Measurements from ENCODE around the gene LRMDA. TPM values are rescaled to one million over a fixed set of nuclear protein-coding genes. Genes with fewer than 3 reads are reported as not detected.

The LRMDA gene
- total and polyA plus RNA-seq, 2 of the 8 experiments (the other 6 are each of a cell fraction or from before 2014, with no cell fraction given), result 0.86 to 2.8 TPM

GRCh38 chr10:75620356-75620755 lies 188.9 kb downstream of the LRMDA start:
- no peak overlapping the region for H2AK5ac ChIP-seq (ENCODE audit: low read depth, low read length)
- no peak overlapping the region for H2BK15ac ChIP-seq (ENCODE audit: low read length)
- no peaks in the 10 kb centered on the region for H4K20me1 ChIP-seq (replicated peaks in 1 of 2; ENCODE audit: control insufficient read depth in 1 of 2, insufficient read depth in 2 of 2, low read length in 2 of 2)
- no peak overlapping the region for H3K9ac ChIP-seq (replicated peaks in 1 of 4; ENCODE audit: extremely low read depth in 1 of 4, low read depth in 3 of 4, low read length in 3 of 4)
- H3K4ac ChIP-seq (replicated peaks; ENCODE audit: insufficient read length, low read depth, low read length), result no peak overlapping the region
- no peak overlapping the region for H3K18ac ChIP-seq (ENCODE audit: extremely low read depth, low read length)
- H2AFZ ChIP-seq (ENCODE audit: low read length), result no peak overlapping the region
- H2BK5ac ChIP-seq (ENCODE audit: low read depth, low read length), result no peak overlapping the region
- H3K4me3 ChIP-seq (ENCODE audit: extremely low read depth in 1 of 4, insufficient read depth in 2 of 4, low read depth in 3 of 4, low read length in 4 of 4), result no peak overlapping the region
- no peak overlapping the region for H4K91ac ChIP-seq (replicated peaks; ENCODE audit: insufficient read length, low read length)
- ChIA-PET CTCF (ENCODE audit: partially characterized antibody) (no interaction called here), POLR2A (ENCODE audit: partially characterized antibody) (no interaction called here)
- no peaks in the 10 kb centered on the region for H3K36me3 ChIP-seq (ENCODE audit: control insufficient read depth in 2 of 4, insufficient read depth in 4 of 4, low read length in 3 of 4)
- no peak overlapping the region for H3K23ac ChIP-seq (ENCODE audit: insufficient read length)
- no peak overlapping the region for H3K14ac ChIP-seq (ENCODE audit: insufficient read length)
- H2BK12ac ChIP-seq (ENCODE audit: low read depth, low read length), result no peak overlapping the region
- DNase-seq (ENCODE audit: low read depth in 1 of 2, low spot score in 2 of 2) (no peak), FAIRE-seq (no peak)
- no peak overlapping the region for H2BK120ac ChIP-seq (replicated peaks; ENCODE audit: low read depth, low read length)
- TF ChIP-seq SIRT6 (IDR thresholded peaks at IDR 0.05; ENCODE audit: low read length), result no peak
- TF ChIP-seq TBP (IDR thresholded peaks at IDR 0.05; ENCODE audit: low read depth, low read length), result no peak
- TF ChIP-seq CREB1 (IDR thresholded peaks at IDR 0.05), result no peak
- no peak for TF ChIP-seq GTF2F1 (IDR thresholded peaks at IDR 0.05; ENCODE audit: borderline replicate concordance, low read depth, low read length)
- no peak for TF ChIP-seq POLR2A (IDR thresholded peaks at IDR 0.05; ENCODE audit: control extremely low read depth in 1 of 2, low read depth in 2 of 2, low read length in 2 of 2)
- TF ChIP-seq YY1 (IDR thresholded peaks at IDR 0.05; ENCODE audit: low read depth, low read length), result no peak
- no peak for TF ChIP-seq ATF2 (IDR thresholded peaks at IDR 0.05; ENCODE audit: low read length)
- TF ChIP-seq JUND (IDR thresholded peaks at IDR 0.05; ENCODE audit: low read length), result no peak
- TF ChIP-seq TAF7 (optimal IDR thresholded peaks at IDR 0.05; ENCODE audit: borderline replicate concordance, low read depth, low read length), result no peak
- TF ChIP-seq E2F6 (IDR thresholded peaks at IDR 0.05), result no peak
- no peak for TF ChIP-seq HDAC6 (IDR thresholded peaks at IDR 0.05; ENCODE audit: low read depth, low read length)
- no peak for TF ChIP-seq ATF3 (IDR thresholded peaks at IDR 0.05; ENCODE audit: insufficient read depth, low read depth, low read length)
- no peaks in the 10 kb centered on the region for H3K79me1 ChIP-seq (ENCODE audit: low read depth, low read length)
- H3K9me3 ChIP-seq (ENCODE audit: insufficient read depth in 2 of 2, low read depth in 1 of 2, low read length in 1 of 2), result no peaks in the 10 kb centered on the region
- no peaks in the 10 kb centered on the region for H3K79me2 ChIP-seq (ENCODE audit: control insufficient read depth in 1 of 2, insufficient read depth in 2 of 2, low read length in 2 of 2)
- no peak overlapping the region for H2BK20ac ChIP-seq (ENCODE audit: low read length)
- H3K27me3 ChIP-seq (replicated peaks in 1 of 4; ENCODE audit: control insufficient read depth in 3 of 4, extremely low read depth in 1 of 4, insufficient read depth in 3 of 4, low read length in 3 of 4), result no peaks in the 10 kb centered on the region
- no peak overlapping the region for H4K5ac ChIP-seq (ENCODE audit: insufficient read length, low read depth, low read length)
- H3K4me2 ChIP-seq (ENCODE audit: insufficient read depth in 1 of 2, low read depth in 2 of 2, low read length in 2 of 2), result no peak overlapping the region
- no peak overlapping the region for H3K27ac ChIP-seq (ENCODE audit: low read depth, low read length)
- no peak overlapping the region for H3K56ac ChIP-seq (replicated peaks; ENCODE audit: insufficient read length, low read depth, low read length)
- no peaks in the 10 kb centered on the region for H3K4me1 ChIP-seq (replicated peaks in 1 of 4; ENCODE audit: control insufficient read depth in 3 of 4, insufficient read depth in 4 of 4, low read length in 3 of 4)
- no peaks in the 10 kb centered on the region for H3K23me2 ChIP-seq (ENCODE audit: low read depth, low read length)
- H4K8ac ChIP-seq (ENCODE audit: extremely low read depth, insufficient read depth, low read length), result no peak overlapping the region
